Right cardiac atrium (tissue), 5 donors: Measurements from ENCODE around the gene GRIFIN. TPM values are rescaled to one million over a fixed set of nuclear protein-coding genes. Genes with fewer than 3 reads are reported as not detected.

Source experiments
- ATAC-seq, 2 donors: fragments of 200-7000 bp; cut with Tn5 transposase; one replicate each; pipeline versions ENCODE4 v1.8.0 to v1.9.1; 2020; ENCODE audit warnings: moderate library complexity in 2 of 2, mild to moderate bottlenecking in 1 of 2
- DNase-seq, 3 donors: peaks; one replicate each; pipeline ENCODE4 v3.0.0-alpha.2; 2020
- H3K27ac ChIP-seq: one replicate; pipeline ENCODE4 v1.5.1; 2013; ENCODE audit warnings: mild to moderate bottlenecking, low read length, control low read depth, moderate library complexity
- H3K27me3 ChIP-seq: one replicate; pipeline ENCODE4 v1.6.1; 2013; ENCODE audit not compliant: control insufficient read depth, insufficient read depth
- H3K4me1 ChIP-seq: one replicate; pipeline ENCODE4 v1.6.1; 2013; ENCODE audit warnings: low read length; ENCODE audit not compliant: control insufficient read depth, insufficient read depth
- H3K4me3 ChIP-seq: one replicate; pipeline ENCODE4 v1.5.1; 2013; ENCODE audit warnings: low read length, control low read depth
- H3K9me3 ChIP-seq: one replicate; pipeline ENCODE4 v1.6.1; 2013; ENCODE audit warnings: low read length; ENCODE audit not compliant: control insufficient read depth
- WGBS: extraction: QIAGEN DNeasy Blood & Tissue Kit; methylation state at CpG from one replicate; pipeline ENCODE4 v1.1.7; 2013; 5-methylcytosine and 5-hydroxymethylcytosine counted together
- intact Hi-C, 4 donors: fragments of 100-400 bp; cut with DNase I; formaldehyde crosslinking; loops; one replicate each; pipeline versions ENCODE4 v1.11.0 to v1.14.0; 2022 to 2023
- polyA plus RNA-seq: library from polyadenylated mRNA; stranded (reverse); fragments of 200-250 nt; gene quantifications from one replicate; pipeline ENCODE4 v1.2.3, GENCODE V29; 2013
- total RNA-seq, 4 donors: library from RNA; stranded (reverse); fragmentation: NEBNext Ultra II Directional; extraction: Animal tissue kit (Norgen Biotek cat#: 25700); gene quantifications; one replicate each; pipeline ENCODE4 v1.2.1, GENCODE V29; 2021
- donor health status: healthy with polysubstance abuse.
- donor health status: DM: no; HTN: yes; CAD: no.
- donor health status: DM: no; HTN: no; CAD: no.
- donor health status: DM: no; HTN: yes; CAD: no; lungs with severe emphysema.
- donor health status: DM: yes; HTN: yes; CAD: no.

The GRIFIN gene
- total and polyA plus RNA-seq, 5 donors, result not detected

DNA sequence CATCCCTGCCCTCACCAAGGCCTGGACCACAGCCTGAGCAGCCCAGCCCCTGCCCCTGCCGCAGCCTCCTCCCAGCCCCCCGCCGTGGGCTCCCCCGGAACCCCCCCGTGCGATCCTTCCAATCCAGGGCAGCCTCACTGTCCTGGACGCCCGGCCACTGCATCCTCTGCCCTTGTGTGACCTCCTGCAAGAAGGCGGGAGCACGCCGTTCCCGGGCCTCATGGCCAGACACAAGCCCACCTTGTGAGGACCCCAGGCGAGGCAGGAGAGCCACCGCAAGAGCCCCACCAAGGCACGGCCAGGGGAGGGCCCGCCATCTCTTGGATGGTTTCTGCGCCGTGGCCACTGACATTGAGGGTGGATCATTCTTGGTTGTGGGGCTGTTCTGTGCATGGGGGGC is 35.6 kb upstream of the GRIFIN start:
- Histone ChIP-seq H3K27me3 (no peaks in the 10 kb centered on the region), H3K9me3 (no peaks in the 10 kb centered on the region), H3K4me3 (no peak overlapping the region), H3K4me1 (no peaks in the 10 kb centered on the region), H3K27ac (no peak overlapping the region)
- WGBS, result 44% methylated on average over 18 of the region's 18 CpGs
- DNase-seq, result peak in 1 of 3 donors; percentile 76
- ATAC-seq, result peak; percentile 10 to 12
- intact Hi-C loops, result no loop called here

DNA sequence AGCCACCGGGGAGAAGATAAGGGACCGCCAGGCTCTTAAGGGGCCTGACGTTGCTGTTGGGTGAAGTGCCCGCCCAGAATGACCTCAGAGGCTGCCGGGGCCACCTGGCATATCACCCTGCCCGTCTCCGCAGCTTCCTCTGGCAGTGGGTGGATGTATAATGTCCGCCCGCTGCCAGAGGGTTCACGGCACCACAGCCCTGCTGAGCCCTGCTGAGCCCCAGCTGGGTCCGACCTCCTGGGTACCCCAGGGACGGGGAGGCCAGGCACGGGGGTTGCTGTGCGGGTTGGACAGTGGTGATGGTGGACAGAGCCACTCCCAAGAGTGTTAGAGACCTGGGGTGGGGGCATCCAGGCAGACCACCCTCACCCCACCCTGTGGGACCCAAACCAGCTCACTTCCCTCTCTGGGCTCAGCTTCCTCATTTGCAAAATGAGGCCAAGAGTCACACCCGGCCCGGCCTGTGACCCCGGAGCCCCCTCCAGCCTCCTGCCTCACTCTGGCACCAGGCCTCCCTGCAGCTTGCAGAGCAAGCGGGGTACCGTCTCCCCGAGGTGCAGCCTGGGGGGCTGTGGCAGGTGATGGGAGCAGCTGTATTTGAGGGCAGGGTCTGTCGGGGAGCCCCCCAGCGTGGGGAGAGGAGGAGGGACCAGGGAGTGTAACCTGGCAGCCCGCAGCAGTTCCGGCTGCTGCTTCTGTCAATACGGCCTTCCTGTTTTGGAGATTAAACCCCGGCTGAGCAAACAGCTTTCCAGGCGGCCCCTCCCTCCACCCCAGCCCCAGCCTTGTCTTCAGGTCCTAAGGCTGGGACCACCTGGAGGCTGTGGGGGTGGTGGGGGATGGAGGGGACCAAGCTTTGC is 34.9 kb upstream of the GRIFIN start:
- no peaks in the 10 kb centered on the region for H3K4me1 ChIP-seq
- H3K27me3 ChIP-seq, result no peaks in the 10 kb centered on the region
- peak; percentile 30 to 51 for ATAC-seq
- WGBS, result 42% methylated on average over 27 of the region's 27 CpGs
- peak; percentile 61 to 84 (median 82) for DNase-seq
- intact Hi-C loops, result no loop called here
- H3K4me3 ChIP-seq, result no peak overlapping the region
- no peaks in the 10 kb centered on the region for H3K9me3 ChIP-seq
- H3K27ac ChIP-seq, result peak overlapping the region; percentile 25

DNA sequence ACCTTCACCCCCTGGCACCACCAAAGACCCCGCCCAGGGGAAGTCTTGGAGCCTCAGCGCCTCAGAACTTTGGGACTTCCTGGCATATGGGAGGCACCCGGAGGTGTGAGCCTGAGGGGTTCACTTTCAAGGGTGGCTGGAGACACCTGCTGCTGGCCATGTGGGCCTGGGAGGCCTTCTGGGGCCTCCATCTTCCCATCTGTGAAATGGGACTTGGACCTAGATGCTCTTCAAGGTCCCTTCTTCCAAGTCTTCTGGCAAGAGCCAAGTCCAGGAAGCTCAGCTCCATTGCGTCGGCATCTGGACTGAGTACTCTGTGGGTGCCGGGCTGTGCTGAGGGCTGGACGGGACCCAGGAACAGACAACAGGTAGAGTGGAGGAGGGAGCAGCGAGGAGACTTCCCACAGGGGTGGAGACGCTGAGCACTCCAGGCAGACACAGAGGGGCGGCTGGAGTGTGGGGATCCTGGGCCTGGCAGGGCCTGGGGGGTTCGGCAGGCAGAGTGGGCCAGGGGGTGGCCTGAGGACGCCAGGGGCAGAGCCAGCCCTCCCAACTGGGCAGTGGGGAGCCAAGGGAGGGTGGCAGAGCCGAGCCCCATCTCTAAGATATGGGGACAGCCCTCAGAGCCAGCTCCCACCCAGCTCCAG is 34.1 kb upstream of the GRIFIN start:
- Histone ChIP-seq H3K9me3 (no peaks in the 10 kb centered on the region), H3K27me3 (no peaks in the 10 kb centered on the region), H3K4me3 (no peak overlapping the region), H3K4me1 (no peaks in the 10 kb centered on the region), H3K27ac (no peak overlapping the region)
- ATAC-seq (no peak), DNase-seq (peak in 2 of 3 donors; percentile 41 to 61)
- intact Hi-C loops, result no loop called here
- WGBS, result 88% methylated on average over 13 of the region's 13 CpGs

DNA sequence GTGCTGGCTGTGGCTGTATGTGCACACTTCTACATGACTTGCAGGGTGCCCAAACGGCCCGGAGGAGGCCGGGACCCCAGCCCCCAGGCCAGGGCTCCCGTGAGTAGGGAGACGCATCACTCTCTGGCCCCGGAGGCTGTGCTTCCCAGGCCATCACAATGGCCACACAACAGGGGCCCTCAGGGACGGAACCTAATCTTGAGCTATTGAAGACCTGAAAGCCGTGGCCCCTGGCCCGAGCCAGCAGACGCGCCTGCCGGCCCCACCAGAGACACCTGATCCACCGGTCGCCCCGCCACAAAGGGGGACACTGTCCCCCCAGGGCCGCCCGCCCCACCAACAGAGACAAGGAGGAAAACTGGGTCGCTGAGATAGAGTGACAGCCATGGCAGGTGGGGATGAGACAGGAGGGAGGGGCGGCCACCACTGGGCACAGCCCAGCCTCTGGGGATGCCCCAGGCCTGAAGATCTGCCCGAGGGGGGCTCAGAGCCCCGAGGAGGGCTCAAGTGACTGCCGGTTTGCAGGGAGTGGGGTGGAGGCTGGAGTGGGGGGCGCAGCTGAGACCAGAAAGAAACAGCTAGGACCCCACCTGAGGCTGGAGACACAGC is 33.2 kb upstream of the GRIFIN start:
- ATAC-seq (no peak), DNase-seq (peak in 2 of 3 donors; percentile 42 to 43)
- WGBS, result 81% methylated on average over 23 of the region's 23 CpGs
- H3K9me3 ChIP-seq, result no peaks in the 10 kb centered on the region
- H3K4me1 ChIP-seq, result no peaks in the 10 kb centered on the region
- intact Hi-C loops, result no loop called here
- no peaks in the 10 kb centered on the region for H3K27me3 ChIP-seq
- H3K4me3 ChIP-seq, result no peak overlapping the region
- no peak overlapping the region for H3K27ac ChIP-seq

DNA sequence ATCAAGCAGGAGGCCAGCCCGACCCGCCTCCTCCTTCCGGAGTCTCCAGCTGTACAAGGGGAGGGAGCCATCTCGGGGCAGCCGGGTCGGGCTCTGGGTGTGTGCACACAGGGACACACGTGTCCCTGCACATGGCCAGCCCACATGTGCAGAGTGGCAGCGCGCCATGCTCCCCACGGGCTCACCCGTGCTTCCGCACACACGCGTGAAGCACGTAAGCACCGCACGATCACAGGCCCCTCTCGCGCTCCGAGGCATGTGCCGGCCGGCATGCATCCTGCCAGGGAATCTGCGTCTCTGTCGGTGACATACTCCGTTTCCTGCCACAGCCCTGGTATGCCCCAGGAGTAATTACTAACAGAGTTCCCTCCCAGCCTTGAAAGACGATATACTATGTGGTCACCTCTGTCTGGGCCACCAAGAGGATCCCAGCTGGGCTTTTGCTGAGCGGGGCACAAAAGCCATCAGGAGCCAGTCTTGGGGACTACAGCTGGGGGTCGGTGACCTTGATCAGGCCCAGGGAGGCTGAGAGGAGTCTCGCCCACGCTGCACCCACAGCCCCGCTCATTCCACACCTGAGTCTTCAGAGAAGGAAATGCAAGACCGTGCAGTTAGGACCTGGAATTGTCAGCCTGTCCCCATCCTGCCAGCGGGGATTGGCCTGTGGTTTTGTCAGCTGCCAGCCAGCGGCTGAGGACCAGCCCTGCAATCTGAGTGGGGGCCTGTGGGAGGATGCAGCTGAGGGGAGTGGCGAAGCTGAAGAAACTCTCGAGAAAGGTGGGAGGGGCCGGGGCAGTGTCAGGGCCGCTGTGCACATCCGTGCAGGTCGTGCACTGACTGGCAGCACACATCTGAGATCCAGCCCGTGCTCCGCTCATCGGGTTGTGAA is 32.4 kb upstream of the GRIFIN start:
- no peaks in the 10 kb centered on the region for H3K9me3 ChIP-seq
- no peaks in the 10 kb centered on the region for H3K4me1 ChIP-seq
- H3K27me3 ChIP-seq, result no peaks in the 10 kb centered on the region
- peak; percentile 42 to 53 for ATAC-seq
- no peak overlapping the region for H3K4me3 ChIP-seq
- H3K27ac ChIP-seq, result peak overlapping the region; percentile 7
- intact Hi-C loops, result no loop called here
- 44% methylated on average over 43 of the region's 43 CpGs for WGBS
- DNase-seq, result peak; percentile 65 to 92 (median 86)

DNA sequence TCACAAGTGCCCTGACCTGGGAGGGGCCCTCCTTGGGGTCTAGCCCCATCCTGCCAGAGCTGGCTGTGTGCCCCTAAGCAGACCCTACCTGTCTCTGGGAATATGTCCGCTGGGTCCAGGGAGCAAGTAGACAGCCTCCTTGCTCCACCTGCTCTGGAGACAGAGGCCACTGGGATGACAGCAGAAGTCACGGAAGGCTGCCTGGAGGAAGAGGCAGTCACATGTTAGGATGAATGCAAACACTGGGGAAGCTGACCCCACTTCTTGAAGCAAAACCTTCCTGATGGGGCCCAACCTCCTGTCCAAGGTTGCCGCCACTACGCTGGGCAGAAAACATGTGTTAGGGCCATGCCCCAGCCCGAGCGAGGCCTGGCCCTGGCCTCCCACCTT is 31.7 kb upstream of the GRIFIN start:
- no peaks in the 10 kb centered on the region for H3K27me3 ChIP-seq
- no peak overlapping the region for H3K27ac ChIP-seq
- no peak overlapping the region for H3K4me3 ChIP-seq
- 69% methylated on average over 6 of the region's 6 CpGs for WGBS
- no peaks in the 10 kb centered on the region for H3K4me1 ChIP-seq
- intact Hi-C loops, result no loop called here
- no peaks in the 10 kb centered on the region for H3K9me3 ChIP-seq
- ATAC-seq, result no peak
- no peak for DNase-seq

DNA sequence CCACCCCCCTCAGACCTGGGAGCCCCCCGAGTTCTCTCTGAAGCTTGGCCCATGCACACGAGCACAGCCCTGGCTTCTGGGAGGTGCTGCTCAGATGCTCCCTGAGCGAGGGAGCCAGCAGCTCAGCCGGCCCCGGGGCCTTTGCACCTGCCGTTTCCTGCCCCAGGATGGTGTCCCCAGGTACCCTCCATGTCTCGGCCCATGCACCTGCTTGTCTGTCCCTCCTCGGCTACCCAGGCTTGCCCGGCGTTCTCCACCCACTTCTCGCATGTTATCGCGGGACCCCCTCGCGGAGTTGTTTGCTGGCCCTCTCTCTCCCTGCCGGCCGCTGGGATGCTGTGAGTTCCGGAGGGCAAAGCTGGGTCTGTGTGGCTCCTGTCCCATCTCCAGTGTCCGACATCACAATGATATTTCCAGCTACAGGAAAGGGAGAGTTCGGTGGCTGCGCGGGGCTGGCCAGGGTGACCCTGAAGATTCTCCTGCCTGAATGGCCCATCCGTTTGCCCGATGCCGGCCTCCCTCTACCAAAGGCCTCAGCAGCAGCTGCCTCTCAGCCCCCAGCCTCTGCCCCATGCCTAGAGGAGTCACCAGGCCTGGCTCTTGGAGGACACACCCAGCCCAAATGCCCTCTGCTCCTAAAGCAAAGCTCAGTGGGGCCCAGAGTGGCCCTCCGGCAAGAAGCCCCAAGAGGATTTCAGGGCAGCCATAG is 31.2 kb upstream of the GRIFIN start:
- Histone ChIP-seq H3K4me3 (no peak overlapping the region), H3K27me3 (no peaks in the 10 kb centered on the region), H3K27ac (no peak overlapping the region), H3K4me1 (no peaks in the 10 kb centered on the region), H3K9me3 (no peaks in the 10 kb centered on the region)
- peak in 1 of 3 donors; percentile 47 for DNase-seq
- no peak for ATAC-seq
- intact Hi-C loops, result no loop called here
- WGBS, result 75% methylated on average over 26 of the region's 26 CpGs

DNA sequence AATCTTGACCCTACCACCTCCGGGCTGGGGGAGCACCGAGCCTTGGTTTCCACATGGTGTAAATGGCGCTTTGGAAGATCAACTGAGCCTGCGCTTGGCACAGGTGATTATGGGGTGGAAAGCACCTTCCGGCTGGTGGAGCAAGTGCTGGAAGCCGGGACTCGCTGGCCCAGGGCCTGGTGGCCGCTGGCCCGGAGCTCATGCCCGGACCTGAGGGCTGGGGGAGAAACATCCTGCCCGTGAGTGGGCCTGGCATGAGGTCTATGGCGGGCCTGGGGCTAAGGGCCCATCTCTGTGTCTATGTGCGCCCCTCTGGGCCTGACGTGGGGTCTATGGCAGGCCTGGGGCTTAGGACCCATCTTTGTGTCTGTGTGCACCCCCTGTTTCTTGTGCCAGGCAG is 29.2 kb upstream of the GRIFIN start:
- WGBS, result 93% methylated on average over 14 of the region's 14 CpGs
- peak in 1 of 3 donors; percentile 51 for DNase-seq
- no peak overlapping the region for H3K4me3 ChIP-seq
- no peaks in the 10 kb centered on the region for H3K27me3 ChIP-seq
- intact Hi-C loops, result no loop called here
- no peak overlapping the region for H3K27ac ChIP-seq
- ATAC-seq, result no peak
- H3K4me1 ChIP-seq, result no peaks in the 10 kb centered on the region
- no peaks in the 10 kb centered on the region for H3K9me3 ChIP-seq

DNA sequence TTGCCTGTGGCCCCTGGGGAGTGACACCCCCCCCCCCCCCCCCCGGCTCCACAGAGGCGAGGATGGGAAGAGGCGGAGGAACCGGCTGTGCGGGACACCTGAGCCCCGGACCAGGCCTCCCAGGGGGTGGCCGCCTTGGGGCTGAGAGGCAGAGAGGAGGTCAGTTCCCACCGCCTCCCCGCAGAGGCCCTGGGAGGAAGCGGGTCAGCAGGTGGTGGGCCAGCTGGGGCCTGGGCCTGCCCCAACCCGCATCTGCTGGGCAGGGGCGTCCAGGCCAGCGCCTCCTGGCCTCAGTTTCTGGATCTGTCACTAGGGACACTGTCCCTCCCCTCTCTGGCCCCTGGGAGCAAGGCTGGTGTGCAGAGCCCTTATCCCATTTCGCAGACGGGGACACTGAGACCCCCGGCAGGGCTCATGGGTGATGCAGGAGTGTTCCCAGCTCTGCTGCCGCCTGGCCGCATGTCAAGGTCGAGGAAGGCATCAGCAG is 28.7 kb upstream of the GRIFIN start:
- H3K27me3 ChIP-seq, result no peaks in the 10 kb centered on the region
- ATAC-seq (no peak), DNase-seq (peak in 1 of 3 donors; percentile 45)
- no peak overlapping the region for H3K27ac ChIP-seq
- no peaks in the 10 kb centered on the region for H3K4me1 ChIP-seq
- no peak overlapping the region for H3K4me3 ChIP-seq
- WGBS, result 95% methylated on average over 19 of the region's 19 CpGs
- no peaks in the 10 kb centered on the region for H3K9me3 ChIP-seq
- intact Hi-C loops, result no loop called here
